Heart left ventricle (tissue), 13 donors: ENCODE data around the gene MAGI1.

Source experiments
- CTCF ChIP-seq, 12 donors: fragments of 200-600 bp; sonication (generic) in 4 of 12; IDR thresholded peaks; one replicate each; pipeline versions ENCODE4 v1.5.0 to v1.8.0; 2018 to 2022; ENCODE audit warnings: antibody characterized with exemption in 12 of 12, mild to moderate bottlenecking in 5 of 12
- POLR2A ChIP-seq, 2 donors: fragments of 450-650 bp; IDR thresholded peaks; one replicate each; pipeline ENCODE4 v1.6.1; 2017; ENCODE audit warnings: antibody characterized with exemption in 2 of 2, mild to moderate bottlenecking in 2 of 2, moderate library complexity in 2 of 2
- donor health status: ischemic (EF 13 %, LVEDD 7.1; RV severe dilation, severe dysfunction).
- donor health status: DM: no; HTN: yes; CAD: no.
- donor health status: DM: no; HTN: no; CAD: no.
- donor health status: ischemic (EF 25% LVEDD 6.9; RV normal size, moderate dysfunction).
- donor health status: ischemic (EF 25% LVEDD 5.7; RV mildly dilated, moderate dysfunction).
- donor health status: ischemic (EF 35%, LVEDD 5.7; RV mildly dilated, moderate dysfunction).
- donor health status: nonischemic (EF 11% LVEDD 7.7; RV severe dilation, severe dysfunction).
- donor health status: DM: yes; HTN: yes; CAD: no.
- donor health status: PGD.
- donor health status: ischemic (EF 29% LVEDD 5.4; RV normal size, mild dysfunction).
- donor health status: nonischemic (EF 23%, LVEDD 6.1; RV moderate dilation, normal function).

GRCh38 chr3:65478551-65479500 is 559.9 kb downstream of the MAGI1 start:
- no peak for TF ChIP-seq POLR2A (IDR thresholded peaks at IDR 0.05)
- no peak for TF ChIP-seq CTCF (IDR thresholded peaks at IDR 0.05)
